ENCODE results near the gene ETV4. TPM values are rescaled to one million over a fixed set of nuclear protein-coding genes. Genes with fewer than 3 reads are reported as not detected.

The ETV4 gene
- total RNA-seq, 1 donor: 6.1 TPM

DNA sequence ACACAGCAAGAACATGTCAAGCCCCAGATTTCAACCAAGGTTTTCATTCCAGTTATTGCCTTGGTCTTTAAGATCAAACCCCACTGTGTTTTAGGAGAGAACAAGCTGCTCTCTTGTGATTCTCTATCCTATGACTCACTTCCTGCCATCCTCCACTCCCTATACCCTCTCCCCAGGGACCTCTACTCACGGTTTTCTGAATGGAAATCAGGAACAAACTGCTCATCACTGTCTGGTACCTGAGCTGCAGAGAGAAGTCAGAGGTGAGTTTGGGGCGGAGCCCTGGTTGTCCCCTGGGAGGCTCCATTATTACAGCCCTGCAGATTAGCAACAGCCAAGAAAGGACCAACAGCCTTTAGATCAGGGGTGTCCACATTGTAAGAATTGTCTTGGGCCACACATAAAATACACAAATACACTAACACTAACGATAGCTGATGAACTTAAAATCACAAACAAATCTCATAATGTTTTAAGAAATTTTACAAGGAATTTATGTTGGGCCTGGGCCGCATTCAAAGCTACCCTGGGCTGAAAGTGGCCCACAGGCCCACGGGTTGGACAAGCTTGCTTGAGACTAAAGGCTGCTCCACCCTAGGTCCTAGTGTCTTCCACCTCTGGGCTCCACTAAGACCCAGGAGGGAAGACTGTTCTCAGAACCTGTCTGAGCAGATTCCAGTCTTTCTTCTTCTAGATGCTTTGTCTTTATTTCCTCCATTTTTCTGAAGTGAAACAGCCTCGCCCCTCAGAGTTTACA lies 9.7 kb downstream of the ETV4 start:
- peak; percentile 72 for DNase-seq (ENCODE audit: low read depth)
- TF ChIP-seq, protein P1, sequence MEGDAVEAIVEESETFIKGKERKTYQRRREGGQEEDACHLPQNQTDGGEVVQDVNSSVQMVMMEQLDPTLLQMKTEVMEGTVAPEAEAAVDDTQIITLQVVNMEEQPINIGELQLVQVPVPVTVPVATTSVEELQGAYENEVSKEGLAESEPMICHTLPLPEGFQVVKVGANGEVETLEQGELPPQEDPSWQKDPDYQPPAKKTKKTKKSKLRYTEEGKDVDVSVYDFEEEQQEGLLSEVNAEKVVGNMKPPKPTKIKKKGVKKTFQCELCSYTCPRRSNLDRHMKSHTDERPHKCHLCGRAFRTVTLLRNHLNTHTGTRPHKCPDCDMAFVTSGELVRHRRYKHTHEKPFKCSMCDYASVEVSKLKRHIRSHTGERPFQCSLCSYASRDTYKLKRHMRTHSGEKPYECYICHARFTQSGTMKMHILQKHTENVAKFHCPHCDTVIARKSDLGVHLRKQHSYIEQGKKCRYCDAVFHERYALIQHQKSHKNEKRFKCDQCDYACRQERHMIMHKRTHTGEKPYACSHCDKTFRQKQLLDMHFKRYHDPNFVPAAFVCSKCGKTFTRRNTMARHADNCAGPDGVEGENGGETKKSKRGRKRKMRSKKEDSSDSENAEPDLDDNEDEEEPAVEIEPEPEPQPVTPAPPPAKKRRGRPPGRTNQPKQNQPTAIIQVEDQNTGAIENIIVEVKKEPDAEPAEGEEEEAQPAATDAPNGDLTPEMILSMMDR (IDR thresholded peaks at IDR 0.05; ENCODE audit: insufficient read depth, low read length): no peak
- H3K4me3 ChIP-seq (ENCODE audit: low read depth, low read length): no peak overlapping the region

DNA sequence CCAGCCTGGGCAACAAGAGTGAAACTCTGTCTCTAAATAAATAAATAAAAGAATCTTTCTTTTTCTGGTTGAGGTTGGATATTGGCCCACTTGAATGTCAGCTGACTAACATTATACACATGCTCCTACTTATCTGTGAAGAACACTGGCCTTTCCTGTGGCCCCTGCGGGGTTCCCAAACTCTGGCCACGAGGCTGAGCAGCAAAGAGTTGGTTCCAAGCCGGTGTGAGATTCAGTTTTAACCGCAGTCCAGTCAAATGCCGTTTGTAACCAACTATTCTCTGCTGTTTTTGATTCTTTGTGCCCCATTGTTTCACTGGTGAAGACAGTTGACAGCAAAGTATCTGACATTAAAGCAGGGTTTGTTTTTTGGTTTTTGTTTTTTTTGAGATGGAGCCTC lies 11.2 kb downstream of the ETV4 start:
- no peak overlapping the region for H3K4me3 ChIP-seq (ENCODE audit: low read depth, low read length)
- TF ChIP-seq, protein P1 (IDR thresholded peaks at IDR 0.05; ENCODE audit: insufficient read depth, low read length): no peak
- DNase-seq (ENCODE audit: low read depth): no peak

DNA sequence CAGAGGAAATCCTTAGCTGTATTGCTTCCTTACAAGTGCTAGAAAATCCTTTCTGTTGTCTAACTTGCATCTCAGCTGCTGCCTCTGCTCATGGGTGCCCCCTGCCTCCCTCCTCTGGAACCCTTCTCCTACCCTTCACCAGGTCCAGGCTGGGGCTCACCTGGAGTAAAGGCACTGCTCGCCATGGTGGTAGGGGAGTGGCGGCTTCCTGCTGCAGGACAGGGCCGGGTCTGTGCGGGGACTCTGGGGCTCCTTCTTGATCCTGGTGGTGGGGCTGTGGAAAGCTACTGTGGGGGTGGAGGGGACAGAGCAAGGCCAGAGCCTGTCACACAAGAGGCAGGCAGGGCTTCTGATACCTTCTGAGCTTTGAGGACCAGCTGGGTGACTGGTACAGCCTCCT lies 12.4 kb downstream of the ETV4 start:
- TF ChIP-seq, protein P1 (IDR thresholded peaks at IDR 0.05; ENCODE audit: insufficient read depth, low read length): no peak
- no peak for DNase-seq (ENCODE audit: low read depth)
- H3K4me3 ChIP-seq (ENCODE audit: low read depth, low read length): no peak overlapping the region

DNA sequence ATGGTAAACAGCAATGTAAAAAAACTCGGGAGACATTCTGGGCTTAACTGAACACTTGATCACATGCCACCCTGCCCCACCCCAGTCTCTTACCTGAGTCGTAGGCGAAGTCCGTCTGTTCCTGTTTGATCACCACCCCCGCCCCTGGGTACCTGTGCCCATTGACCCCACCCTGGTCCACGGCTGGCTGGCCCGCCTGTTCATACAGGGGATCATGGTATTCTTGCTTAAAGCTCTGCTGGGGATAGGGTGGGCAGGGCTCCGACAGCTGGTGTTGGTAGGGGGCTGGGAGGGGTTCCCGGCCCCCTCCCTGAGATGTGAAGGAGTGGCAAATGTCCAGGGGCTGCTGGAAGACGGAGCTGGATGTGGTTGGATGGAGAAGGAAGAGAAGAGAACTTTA lies 13.6 kb downstream of the ETV4 start:
- no peak overlapping the region for H3K4me3 ChIP-seq (ENCODE audit: low read depth, low read length)
- TF ChIP-seq, protein P1 (IDR thresholded peaks at IDR 0.05; ENCODE audit: insufficient read depth, low read length): no peak
- DNase-seq (ENCODE audit: low read depth): no peak

DNA sequence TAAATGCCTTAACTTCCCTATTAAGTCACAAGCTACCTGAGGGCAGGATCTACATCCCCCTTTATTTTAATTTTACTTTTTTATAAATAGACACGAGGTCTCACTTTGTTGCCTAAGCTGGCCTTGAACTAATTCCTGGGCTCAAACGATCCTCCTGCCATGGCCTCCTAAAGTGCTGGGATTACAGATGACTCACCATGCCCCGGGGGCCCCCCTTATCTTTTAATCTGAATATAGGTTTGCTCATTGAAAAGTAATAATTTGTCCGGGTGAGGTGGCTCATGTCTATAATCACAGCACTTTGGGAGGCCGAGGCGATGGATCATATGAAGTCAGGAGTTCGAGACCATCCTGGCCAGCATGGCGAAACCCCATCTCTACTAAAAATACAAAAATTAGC lies 14.2 kb downstream of the ETV4 start:
- TF ChIP-seq, protein P1 (IDR thresholded peaks at IDR 0.05; ENCODE audit: insufficient read depth, low read length): no peak
- H3K4me3 ChIP-seq (ENCODE audit: low read depth, low read length): no peak overlapping the region

DNA sequence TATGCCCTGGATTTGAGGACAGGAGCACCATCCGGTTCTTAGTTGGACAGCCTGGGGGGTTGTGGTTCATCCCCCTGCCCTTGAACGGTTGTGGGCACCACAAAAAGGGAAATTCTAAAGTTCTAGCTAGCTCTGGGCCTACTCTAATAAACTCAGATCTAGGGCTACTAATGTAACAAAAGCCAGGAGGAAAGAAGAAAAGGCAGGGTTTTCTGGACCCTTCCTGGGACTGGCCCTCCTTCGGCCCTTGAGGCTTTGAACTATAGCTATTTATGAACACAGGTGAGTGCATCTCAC lies 15.1 kb downstream of the ETV4 start:
- H3K4me3 ChIP-seq (ENCODE audit: low read depth, low read length): no peak overlapping the region

More for the DNA sequence above, 14.2 kb downstream of the ETV4 start:
- DNase-seq (ENCODE audit: low read depth): no peak

More for the DNA sequence above, 15.1 kb downstream of the ETV4 start:
- TF ChIP-seq, protein P1 (IDR thresholded peaks at IDR 0.05; ENCODE audit: insufficient read depth, low read length): no peak
- DNase-seq (ENCODE audit: low read depth): no peak
